Natural killer cell (primary cell): ENCODE results near the gene CACNA1C. TPM values are rescaled to one million over a fixed set of nuclear protein-coding genes. Genes with fewer than 3 reads are reported as not detected.

ENCODE experiments used
- ATAC-seq, 3 donors: fragments of 150-1000 bp in 2 of 3; fragments of 200-7000 bp in 1 of 3; cut with Tn5 transposase; 1 replicate in 1 of 3; 2 replicates in 2 of 3; pipeline ENCODE4 v1.10.0; 2021; ENCODE audit warnings: mild to moderate bottlenecking in 2 of 3, moderate library complexity in 2 of 3
- DNase-seq, 2 donors: peaks; one replicate each; pipeline versions ENCODE4 v3.0.0 to v3.0.0-alpha.2; 2013 to 2021; ENCODE audit warnings: mixed read lengths in 1 of 2
- H3K27ac ChIP-seq: one replicate; pipeline ENCODE4 v1.5.1; 2013; ENCODE audit warnings: mild to moderate bottlenecking, low read length
- H3K27me3 ChIP-seq: one replicate; pipeline ENCODE4 v1.6.1; 2013; ENCODE audit warnings: low read length; ENCODE audit not compliant: control insufficient read depth, insufficient read depth
- H3K36me3 ChIP-seq: one replicate; pipeline ENCODE4 v1.6.1; 2013; ENCODE audit warnings: low read length; ENCODE audit not compliant: control insufficient read depth, insufficient read depth
- H3K4me1 ChIP-seq: one replicate; pipeline ENCODE4 v1.6.1; 2013; ENCODE audit warnings: low read length; ENCODE audit not compliant: control insufficient read depth, insufficient read depth
- H3K4me3 ChIP-seq: one replicate; pipeline ENCODE4 v1.5.1; 2013; ENCODE audit warnings: low read length
- H3K9me3 ChIP-seq: one replicate; pipeline ENCODE4 v1.6.1; 2013; ENCODE audit warnings: low read length; ENCODE audit not compliant: control insufficient read depth, insufficient read depth
- H3K27ac Mint-ChIP-seq, 2 donors: one replicate each; pipeline ENCODE4 v1.8.0; 2022; ENCODE audit warnings: mild to moderate bottlenecking in 2 of 2, mixed read lengths in 2 of 2, moderate library complexity in 1 of 2
- H3K27me3 Mint-ChIP-seq, 2 donors: one replicate each; pipeline ENCODE4 v1.8.0; 2022; ENCODE audit warnings: low read depth in 2 of 2, mixed read lengths in 2 of 2
- H3K36me3 Mint-ChIP-seq: one replicate; pipeline ENCODE4 v1.8.0; 2022; ENCODE audit warnings: mixed read lengths
- H3K4me1 Mint-ChIP-seq, 2 donors: one replicate each; pipeline ENCODE4 v1.8.0; 2022; ENCODE audit warnings: mixed read lengths in 2 of 2
- H3K4me3 Mint-ChIP-seq: one replicate; pipeline ENCODE4 v1.8.0; 2022; ENCODE audit warnings: mild to moderate bottlenecking, moderate library complexity, mixed read lengths
- H3K9me3 Mint-ChIP-seq, 2 donors: one replicate each; pipeline ENCODE4 v1.8.0; 2022; ENCODE audit warnings: mixed read lengths in 2 of 2
- CTCF ChIP-seq: fragments of 200-600 bp; IDR thresholded peaks from one replicate; pipeline ENCODE4 v1.8.0; 2022; ENCODE audit warnings: antibody characterized with exemption
- WGBS: methylation state at CpG from one replicate; pipeline ENCODE4 v1.1.7; 2013; ENCODE audit warnings: missing lambda C conversion rate; ENCODE audit not compliant: insufficient coverage; 5-methylcytosine and 5-hydroxymethylcytosine counted together
- intact Hi-C: fragments of 100-400 bp; cut with micrococcal nuclease; formaldehyde crosslinking; loops from one replicate; pipeline ENCODE4 v1.14.2; 2022
- total RNA-seq, 4 donors: library from RNA; stranded (reverse); fragments of 120-200 nt in 1 of 4; gene quantifications; one replicate each; pipeline versions ENCODE4 v1.2.3 to v1.2.4, GENCODE V29; 2013 to 2022

Gene CACNA1C
- total RNA-seq, 3 donors from 2014 or later (not counting 1 experiment from before 2014, with no cell fraction given): 0.07 to 0.35 (median 0.08) TPM

GRCh38 chr12:2276288-2277033, 223.7 kb downstream of the CACNA1C start:
- H3K4me1 ChIP-seq: no peaks in the 10 kb centered on the region
- Mint-ChIP-seq H3K4me3 (no peak overlapping the region), H3K9me3 (no peaks in the 10 kb centered on the region), H3K27me3 (peaks cover 5 to 8% of the 10 kb centered on the region in 2 donors), H3K36me3 (no peaks in the 10 kb centered on the region), H3K4me1 (no peaks in the 10 kb centered on the region), H3K27ac (no peak overlapping the region)
- H3K36me3 ChIP-seq: no peaks in the 10 kb centered on the region
- DNase-seq (no peak), ATAC-seq (no peak)
- no peak overlapping the region for H3K27ac ChIP-seq
- no peak overlapping the region for H3K4me3 ChIP-seq
- intact Hi-C loops: no loop called here
- TF ChIP-seq CTCF: no peak
- 87% methylated on average over 6 of the region's 6 CpGs for WGBS
- H3K9me3 ChIP-seq: no peaks in the 10 kb centered on the region
- no peaks in the 10 kb centered on the region for H3K27me3 ChIP-seq

- no peaks in the 10 kb centered on the region for H3K9me3 Mint-ChIP-seq
- TF ChIP-seq CTCF: no peak
- no peak overlapping the region for H3K27ac ChIP-seq
- H3K4me3 Mint-ChIP-seq: no peak overlapping the region
- no peaks in the 10 kb centered on the region for H3K9me3 ChIP-seq
- no peaks in the 10 kb centered on the region for H3K4me1 Mint-ChIP-seq
- no peak overlapping the region for H3K27ac Mint-ChIP-seq
- H3K27me3 ChIP-seq: no peaks in the 10 kb centered on the region
- intact Hi-C loops: no loop called here
- H3K36me3 Mint-ChIP-seq: no peaks in the 10 kb centered on the region
- no peaks in the 10 kb centered on the region for H3K4me1 ChIP-seq
- no peak overlapping the region for H3K4me3 ChIP-seq
- ATAC-seq: no peak
- 84% methylated on average over 6 of the region's 6 CpGs for WGBS
- H3K36me3 ChIP-seq: no peaks in the 10 kb centered on the region
- peaks cover 5 to 11% of the 10 kb centered on the region in 2 donors for H3K27me3 Mint-ChIP-seq
- no peak for DNase-seq
These were observed 224.8 kb downstream of the CACNA1C start for GRCh38 chr12:2277492-2278155.

GRCh38 chr12:2281446-2281845, 228.7 kb downstream of the CACNA1C start:
- no peak overlapping the region for H3K4me3 ChIP-seq
- no peaks in the 10 kb centered on the region for H3K27me3 ChIP-seq
- no peak overlapping the region for H3K4me3 Mint-ChIP-seq
- no peak for ATAC-seq
- no peaks in the 10 kb centered on the region for H3K36me3 ChIP-seq
- H3K4me1 Mint-ChIP-seq: no peaks in the 10 kb centered on the region
- no peak for DNase-seq
- intact Hi-C loops: no loop called here
- no peaks in the 10 kb centered on the region for H3K36me3 Mint-ChIP-seq
- H3K9me3 Mint-ChIP-seq: no peaks in the 10 kb centered on the region
- no peak overlapping the region for H3K27ac Mint-ChIP-seq
- TF ChIP-seq CTCF: no peak
- H3K27me3 Mint-ChIP-seq: peaks cover 2 to 32% of the 10 kb centered on the region in 2 donors
- H3K27ac ChIP-seq: no peak overlapping the region
- WGBS: no CpG with 5 or more reads among the region's 1 CpG
- no peaks in the 10 kb centered on the region for H3K9me3 ChIP-seq
- no peaks in the 10 kb centered on the region for H3K4me1 ChIP-seq
